ENCODE data around the gene DLG2.

Gene DLG2

DNA sequence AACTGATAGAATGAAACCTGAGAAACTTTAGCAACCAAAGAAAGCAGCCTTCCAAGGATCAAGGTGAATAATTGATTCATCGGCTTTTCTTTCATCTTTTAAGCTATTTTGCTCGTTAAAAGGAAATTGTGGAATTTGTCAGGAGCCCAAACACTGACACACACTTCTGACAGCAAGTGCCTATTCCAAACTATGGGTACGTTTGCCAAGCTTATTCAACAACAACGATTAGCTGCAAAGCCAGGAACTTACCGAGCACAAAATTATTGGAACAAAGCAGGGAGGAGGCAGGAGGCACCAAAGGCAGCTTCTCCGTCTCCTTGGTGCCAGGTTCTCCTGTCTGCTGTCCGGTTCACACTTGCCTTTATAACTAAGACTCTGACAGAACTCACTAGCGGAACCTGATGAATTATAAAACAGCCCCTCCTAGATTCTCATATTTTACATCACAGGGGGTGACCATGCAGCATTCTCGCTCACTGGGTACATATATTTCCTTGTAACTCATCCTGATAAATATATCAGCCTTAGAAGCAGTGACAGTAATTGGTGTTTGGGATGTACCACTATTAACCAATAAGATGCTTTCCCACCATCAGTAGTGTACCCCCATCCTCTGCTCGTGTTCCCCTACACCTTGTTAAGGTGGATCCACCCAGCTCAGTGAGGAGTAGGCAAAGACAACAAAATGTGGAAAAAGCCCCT is 1945.1 kb downstream of the DLG2 start:
- no peak for DNase-seq (ENCODE audit: low read depth in 2 of 2)

DNA sequence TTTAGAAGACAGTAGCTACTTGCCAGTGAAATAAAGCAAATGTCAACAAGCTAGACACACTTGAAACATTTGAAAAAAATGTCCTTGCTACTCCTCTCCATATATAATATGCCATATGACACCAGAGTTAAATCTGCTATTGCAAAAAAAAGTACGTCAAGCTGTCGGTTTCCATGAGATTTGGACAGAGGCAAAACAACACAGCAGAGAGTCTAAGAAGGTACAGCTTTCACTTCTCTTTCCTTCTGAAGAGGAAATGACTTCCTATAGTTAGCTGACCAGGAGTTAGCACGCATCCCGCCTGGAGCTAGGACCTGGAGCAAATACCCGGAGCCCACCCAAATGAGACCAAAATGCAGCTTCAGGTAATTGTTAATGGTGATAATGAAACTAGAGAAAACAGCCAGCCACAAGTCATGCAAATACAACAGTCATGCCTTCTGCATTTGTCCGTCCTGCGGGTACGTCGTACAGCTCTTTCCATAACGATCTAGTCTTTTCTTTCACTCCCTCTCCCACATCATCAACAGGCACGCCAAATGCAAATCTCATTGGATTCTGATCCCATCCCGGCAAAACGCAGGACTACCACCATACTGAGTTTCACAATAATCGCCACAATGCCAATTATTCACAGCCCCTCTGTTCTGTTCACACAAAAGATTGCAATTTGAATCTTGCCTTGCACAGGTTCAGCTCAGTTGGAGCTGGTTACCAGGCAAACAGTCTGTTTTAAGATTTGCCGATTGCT is 1945.9 kb downstream of the DLG2 start:
- DNase-seq (ENCODE audit: low read depth in 2 of 2): no peak

GRCh38 chr11:83680321-83680720 is 1946.8 kb downstream of the DLG2 start:
- no peak for DNase-seq (ENCODE audit: low read depth in 2 of 2)

- no peak for DNase-seq (ENCODE audit: low read depth in 2 of 2)
Observed at GRCh38 chr11:83678831-83679584, 1948.1 kb downstream of the DLG2 start.

- no peak for DNase-seq (ENCODE audit: low read depth in 2 of 2)
Observed at GRCh38 chr11:83677730-83678129, 1949.4 kb downstream of the DLG2 start.

DNA sequence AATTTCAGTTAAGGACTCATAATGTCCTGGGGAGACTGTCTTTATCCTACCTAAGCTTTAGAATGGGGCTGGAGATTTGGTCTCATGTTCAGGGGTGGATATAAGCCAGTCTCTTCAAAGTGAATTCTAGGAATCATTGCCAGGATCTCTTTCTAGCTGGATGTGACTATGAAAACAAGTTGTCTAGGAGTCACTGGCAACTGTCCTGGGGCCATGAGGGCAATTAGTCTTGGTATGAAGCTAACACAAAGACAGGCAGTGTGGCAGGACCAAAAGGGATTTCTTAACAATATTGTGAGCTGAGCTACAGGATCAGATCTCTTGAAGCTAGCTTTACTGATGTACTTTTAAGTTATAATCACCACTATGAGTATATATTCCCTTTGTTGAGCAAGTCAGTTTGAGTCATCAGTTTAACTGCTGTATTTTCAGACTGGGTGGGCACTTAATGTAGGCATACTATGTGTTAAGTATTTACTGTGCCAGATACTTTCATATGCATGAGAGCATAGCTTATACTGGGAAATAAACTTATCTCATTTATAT is 1951.0 kb downstream of the DLG2 start:
- no peak for DNase-seq (ENCODE audit: low read depth in 2 of 2)

DNA sequence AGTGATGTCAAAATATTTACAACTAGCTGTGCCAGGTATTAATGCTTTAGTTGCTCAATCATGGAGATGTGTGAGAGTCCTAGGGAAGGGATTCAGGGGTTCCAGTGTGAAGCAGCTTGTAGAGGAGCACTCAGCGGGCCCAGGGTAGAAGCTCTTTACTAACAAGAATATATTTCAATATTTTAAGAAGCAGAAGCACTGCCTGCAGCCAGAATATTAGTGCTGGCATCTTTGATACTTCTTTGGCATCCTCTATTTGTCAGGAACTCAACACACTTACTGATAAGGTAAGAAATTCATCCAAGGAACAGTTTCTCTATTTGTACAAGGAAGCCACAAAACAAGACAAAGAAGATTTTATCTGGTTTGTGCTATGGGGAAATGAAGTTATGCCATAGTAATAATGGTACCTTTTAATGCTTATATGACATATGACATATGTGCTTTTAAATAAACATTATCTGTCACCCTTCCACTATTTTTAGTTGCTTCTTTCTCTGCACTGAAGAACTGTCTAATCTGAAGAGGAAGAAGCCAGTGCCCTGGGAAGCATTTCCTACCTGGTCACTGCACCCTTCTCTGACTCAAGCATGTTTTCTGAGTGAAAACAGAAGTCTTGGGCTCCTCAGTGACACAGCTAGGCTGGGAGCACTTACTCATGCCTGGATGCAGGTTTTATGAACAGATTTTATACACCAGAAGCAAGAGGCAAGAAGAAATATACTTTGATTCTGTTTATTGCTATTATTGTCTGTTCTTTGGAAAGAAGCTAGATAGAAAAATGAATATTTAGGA is 1952.8 kb downstream of the DLG2 start:
- DNase-seq (ENCODE audit: low read depth in 2 of 2): no peak

DNA sequence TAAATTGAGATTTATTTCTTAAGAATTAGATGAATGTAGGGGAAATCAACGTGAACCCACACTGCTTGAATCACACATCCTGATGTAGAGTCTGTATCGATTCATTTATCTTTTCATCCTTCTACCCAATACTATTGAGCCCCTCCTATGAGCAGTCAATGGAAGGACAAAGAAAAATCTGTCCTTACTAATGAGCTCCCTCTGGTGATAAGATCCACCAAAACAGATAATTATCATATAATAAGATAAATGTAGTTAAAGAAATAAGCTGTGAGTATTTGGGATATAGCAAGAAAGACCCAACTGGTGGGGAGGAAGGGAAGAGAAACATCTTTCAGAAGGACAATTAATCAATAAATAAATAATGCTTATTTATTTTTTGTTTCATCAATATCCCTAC is 1955.9 kb downstream of the DLG2 start:
- no peak for DNase-seq (ENCODE audit: low read depth in 2 of 2)

- no peak for DNase-seq (ENCODE audit: low read depth in 2 of 2)
Observed at GRCh38 chr11:83666149-83666548, 1961.0 kb downstream of the DLG2 start.

GRCh38 chr11:83663988-83664387 is 1963.2 kb downstream of the DLG2 start:
- DNase-seq (ENCODE audit: low read depth in 2 of 2): no peak

DNA sequence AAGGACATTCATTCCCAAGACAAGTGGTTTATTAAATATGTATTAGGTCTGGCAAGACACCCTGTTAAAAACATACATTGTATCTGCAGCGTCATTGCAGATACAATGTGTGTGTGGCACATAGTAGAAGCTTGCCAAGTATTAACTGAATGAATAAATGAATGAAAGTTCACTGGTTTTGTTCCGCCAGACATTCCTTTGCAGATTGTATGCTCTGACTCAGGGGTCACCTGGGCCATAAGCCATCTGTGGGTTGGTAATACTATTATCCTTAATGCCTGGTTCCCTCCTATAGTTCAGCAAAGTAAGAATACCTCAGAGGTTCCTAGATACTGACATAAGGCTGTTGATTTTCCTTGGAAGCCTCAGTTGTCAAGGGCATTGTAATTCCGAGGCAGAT is 1963.7 kb downstream of the DLG2 start:
- no peak for DNase-seq (ENCODE audit: low read depth in 2 of 2)

GRCh38 chr11:83662494-83662893 is 1964.7 kb downstream of the DLG2 start:
- no peak for DNase-seq (ENCODE audit: low read depth in 2 of 2)

DNA sequence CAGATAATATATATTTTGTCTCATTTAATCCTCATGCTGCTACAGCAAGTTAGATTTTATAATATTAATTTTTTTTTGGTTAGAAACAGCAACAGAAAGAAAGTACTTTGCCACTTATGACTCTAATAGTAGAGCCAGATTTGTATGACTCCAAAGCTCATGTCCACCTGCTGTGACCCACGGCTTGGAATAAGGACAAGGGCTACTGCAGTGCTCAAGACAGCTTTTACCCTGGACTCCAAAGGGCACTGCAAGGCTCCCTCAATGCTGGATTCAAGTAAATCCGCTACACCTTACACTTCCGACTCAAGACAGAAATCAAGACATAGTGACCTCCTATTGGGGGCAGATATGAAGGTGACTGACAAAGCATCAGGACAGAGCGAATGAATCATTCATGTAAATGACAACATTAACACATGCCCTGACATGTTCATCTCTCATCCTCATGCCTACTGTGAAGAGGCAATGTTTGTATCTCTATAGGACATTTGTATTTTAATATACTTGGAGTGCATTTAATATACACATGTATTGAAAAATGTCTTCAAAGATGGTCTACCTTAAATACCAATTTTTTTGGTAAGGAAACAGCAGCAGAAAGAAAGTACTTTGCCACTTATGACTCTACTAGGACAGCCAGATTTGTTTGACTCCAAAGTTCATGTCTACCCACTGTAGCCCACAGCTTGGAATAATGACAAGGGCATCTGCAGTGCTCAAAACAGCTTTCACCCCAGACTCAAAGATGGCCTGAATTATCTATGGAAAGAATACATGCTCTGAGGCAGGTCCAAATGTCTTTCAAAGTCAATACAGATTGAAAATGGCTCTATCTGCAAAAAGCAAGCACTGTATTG is 1965.4 kb downstream of the DLG2 start:
- no peak for DNase-seq (ENCODE audit: low read depth in 2 of 2)

- DNase-seq (ENCODE audit: low read depth in 2 of 2): no peak
Observed at GRCh38 chr11:83659466-83659865, 1967.7 kb downstream of the DLG2 start.

DNA sequence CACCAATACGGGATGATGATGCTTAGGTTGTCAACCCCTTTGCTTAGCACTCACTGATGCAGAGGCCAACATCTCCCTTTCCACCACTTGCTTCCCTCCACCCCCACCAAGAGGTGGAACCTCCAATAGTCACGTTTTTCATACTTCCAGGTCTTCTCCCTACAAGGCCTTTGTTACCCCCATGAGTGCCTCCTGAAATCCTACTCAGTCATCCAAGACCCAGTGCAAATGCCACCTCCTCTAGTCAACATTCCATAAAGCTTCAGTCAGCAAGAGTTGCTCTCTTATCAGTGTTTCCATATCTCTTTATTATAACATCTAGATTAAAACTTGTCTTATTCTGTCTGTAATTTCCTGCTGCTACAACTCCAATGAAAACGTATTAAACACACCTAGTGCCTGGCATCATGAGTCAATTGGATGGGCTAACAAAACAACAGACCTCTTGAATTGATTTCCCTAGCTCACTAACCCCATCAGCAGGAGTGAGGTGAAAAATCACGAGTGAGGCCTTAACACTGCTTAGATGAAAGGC is 1970.3 kb downstream of the DLG2 start:
- no peak for DNase-seq (ENCODE audit: low read depth in 2 of 2)

- DNase-seq (ENCODE audit: low read depth in 2 of 2): no peak
Observed at GRCh38 chr11:83655976-83656375, 1971.2 kb downstream of the DLG2 start.

DNA sequence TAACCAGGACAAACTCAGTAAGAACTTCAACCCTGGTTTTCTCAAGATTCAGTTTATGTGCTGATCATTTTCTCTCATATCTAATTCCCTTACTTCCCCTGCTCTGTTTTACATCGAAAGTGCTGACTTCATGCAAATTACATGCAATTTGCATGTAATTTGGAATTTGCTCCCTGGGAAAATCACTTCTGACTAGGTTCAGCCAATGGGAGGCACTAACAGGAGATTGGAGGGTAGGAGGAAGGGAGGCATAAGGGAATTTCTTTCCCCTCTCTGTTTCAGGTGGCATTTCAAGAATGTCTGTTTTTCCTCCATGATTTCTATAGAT is 1977.7 kb downstream of the DLG2 start:
- DNase-seq (ENCODE audit: low read depth in 2 of 2): no peak

DNA sequence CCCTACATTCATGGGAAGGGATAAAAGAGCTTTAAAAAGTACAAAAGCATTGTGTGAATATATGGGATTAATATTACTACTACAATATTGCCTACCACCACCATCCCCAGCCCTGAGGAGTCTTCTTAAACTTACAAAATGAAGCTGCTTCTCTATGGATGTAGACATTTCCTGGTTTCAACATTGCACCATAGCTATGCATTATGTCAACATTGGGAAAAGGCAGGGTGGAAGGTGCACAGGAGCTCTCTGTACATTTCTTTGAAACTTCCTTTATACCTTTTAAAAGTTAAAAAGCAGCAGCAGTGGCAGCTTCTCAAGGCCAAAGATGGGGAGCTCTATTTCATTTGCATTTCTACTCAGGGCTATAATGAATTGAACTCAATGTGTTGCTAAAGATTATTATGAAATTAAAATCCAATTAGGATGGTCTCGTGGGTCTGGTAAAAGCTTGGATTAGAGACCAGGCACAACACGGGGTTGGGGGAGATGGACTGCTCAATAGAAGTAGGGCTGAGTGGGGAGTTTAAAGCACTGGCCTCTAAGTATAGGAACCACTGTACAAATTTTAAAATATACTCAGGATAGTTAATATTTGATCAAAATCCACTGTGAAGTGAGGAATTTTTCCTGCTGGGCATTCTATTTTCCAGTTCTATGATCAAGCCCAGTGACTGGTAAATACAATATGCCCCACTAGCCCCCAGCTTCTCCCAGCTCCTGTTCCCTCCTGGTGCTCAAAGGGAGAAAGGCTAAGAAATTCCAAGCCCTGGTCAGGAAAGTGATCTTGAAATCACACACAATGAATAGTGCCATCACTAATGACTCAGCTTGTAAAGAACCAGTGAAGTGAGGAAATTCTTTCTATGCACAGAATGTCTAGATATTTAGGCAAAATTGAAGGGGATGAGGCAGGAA is 1978.3 kb downstream of the DLG2 start:
- no peak for DNase-seq (ENCODE audit: low read depth in 2 of 2)

DNA sequence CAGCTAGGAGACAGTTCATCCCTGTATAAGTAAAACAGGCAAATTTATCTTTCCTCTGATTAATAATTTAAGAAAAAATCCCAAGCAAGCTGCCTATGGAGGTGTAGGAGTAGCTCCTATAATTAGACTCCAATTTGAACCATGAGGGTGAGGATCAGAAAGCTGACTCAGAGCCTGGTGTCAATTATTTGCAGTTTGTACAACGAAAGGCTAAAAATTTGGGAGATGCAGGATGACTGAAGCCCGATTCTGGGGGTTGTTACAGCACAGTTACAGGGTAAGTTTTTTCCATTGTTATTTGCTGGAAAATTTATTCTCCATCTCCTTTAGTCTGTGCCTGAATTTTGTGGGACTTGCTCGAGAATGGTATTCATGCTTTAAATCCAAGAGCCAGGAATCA is 1981.6 kb downstream of the DLG2 start:
- no peak for DNase-seq (ENCODE audit: low read depth in 2 of 2)

- DNase-seq (ENCODE audit: low read depth in 2 of 2): no peak
Observed at GRCh38 chr11:83643115-83643514, 1984.0 kb downstream of the DLG2 start.
